Measurements from ENCODE around the gene TBC1D5.

TBC1D5 gene

DNA sequence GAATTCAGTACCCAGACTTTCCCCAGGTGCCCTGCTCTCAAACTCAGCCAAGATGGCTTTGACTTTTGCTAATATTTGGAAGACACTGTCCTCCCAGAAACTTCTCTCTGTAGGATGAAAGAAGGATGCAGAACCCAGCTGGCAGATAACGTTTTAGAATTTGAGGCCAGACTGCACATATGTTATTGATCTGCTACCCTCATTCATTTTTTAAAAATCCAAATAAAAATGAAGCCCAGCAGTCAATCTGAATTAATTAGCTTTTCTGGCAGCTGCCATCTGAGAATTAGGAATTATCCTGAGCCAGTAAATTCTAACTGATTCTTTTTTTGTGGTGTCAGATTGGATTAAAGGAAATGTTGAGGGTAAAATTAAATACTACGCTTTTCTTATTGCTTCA lies 621.1 kb downstream of the TBC1D5 start:
- DNase-seq, result no peak

DNA sequence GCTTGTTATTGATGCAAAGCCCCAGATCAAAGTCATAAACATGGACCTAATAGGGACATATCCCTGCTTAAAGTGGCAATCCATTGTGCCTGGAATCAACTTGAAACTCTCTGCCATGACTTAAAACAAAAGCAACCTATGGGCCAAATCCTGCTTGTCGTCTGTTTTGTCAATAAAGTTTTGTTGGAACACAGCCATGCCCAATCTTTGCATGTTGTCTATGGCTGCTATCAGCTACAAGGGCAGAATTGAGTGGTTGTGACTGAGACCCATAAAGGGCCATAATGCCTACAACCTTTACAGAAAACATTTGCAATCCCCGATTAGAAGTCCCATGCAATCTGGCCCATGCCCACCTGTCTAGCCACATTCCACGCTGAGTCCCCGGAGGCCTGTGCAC lies 622.3 kb downstream of the TBC1D5 start:
- DNase-seq, result no peak

DNA sequence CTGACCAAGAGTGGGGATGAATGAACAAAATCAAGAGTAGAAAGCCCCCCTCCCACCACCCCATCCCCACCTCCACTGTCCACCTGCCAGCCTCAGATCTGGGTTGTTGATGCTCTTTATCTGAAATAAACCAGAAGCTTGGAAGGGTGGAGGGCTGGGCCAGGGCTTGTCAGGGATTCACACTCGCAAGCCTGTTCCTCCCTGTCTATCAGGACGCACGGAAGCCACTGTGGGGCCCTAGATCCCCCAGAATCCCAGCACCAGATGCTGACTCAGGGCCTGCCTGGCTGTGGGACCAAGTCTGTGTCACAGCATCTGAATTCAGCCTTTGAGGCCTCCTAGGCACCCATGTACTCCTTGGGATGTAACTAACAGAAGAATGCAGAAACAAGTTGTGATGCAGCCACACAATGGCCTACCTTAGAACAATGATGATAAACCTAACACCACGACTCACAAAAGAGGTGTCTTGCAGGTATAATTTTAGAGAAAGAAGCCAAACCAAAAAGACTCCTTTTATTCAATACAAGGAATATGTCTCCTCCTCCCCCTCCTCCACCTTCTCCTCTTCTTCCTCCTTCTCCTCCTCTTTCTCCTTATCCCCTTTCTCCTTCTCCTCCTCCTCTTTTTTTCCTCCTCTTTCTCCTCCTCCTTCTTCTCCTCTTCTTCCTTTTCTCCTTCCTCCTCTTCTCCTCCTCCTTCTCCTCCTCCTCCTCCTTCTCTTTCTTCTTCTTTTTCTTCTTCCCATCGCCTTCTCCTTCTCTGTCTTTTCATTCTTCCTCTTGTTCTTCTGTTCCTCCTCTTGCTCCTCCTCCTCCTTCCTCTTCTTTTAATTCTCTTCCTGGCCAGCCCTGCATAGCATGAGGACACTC lies 623.0 kb downstream of the TBC1D5 start:
- DNase-seq, result no peak

DNA sequence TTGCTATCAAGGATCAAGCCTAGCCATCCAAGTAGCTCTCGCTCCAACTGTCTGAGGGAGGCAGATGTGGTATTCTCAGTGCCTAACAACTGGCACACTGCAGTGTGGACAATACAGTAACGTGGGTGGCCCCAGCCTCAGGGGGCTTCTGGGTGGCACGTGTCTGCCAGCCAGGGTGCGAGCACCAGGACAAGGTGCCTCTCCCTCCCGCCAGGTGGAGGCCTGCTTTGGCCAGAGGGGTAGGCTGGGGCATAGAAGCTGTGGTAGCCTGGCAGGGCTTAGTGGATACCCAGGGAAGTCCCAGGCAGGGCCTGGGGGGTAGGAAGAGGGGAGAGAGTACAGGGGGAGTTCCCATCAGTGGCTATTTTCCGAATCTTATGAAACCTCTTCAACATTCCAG lies 623.7 kb downstream of the TBC1D5 start:
- DNase-seq, result no peak

DNA sequence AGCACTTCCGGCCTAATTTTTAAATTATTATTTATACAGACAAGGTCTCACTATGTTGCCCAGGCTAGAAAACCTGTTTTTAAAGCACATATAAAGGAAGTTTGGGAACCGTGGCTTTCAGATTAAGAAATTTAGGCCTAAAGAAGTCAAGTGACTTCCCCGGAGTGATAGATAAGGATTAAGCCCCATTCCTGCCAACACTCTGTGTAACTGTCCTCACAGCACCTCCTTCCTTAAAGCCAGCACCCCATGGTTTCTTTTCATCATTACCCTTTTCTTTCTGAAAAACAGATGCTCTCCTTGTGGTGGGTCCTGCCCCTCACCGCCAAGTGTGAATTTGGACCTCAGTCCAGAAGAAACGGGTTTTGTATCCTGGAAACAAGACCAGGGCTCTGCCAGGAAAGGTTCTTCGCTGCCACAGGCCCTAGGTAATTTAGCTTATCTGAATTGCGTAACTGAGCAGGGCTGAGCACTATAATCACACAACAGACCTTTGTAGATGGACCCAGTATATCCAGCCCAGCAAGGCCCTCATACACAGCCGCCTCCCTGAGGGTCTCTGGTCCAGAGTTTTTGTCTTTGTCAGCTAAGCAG lies 626.3 kb downstream of the TBC1D5 start:
- DNase-seq, result no peak

DNA sequence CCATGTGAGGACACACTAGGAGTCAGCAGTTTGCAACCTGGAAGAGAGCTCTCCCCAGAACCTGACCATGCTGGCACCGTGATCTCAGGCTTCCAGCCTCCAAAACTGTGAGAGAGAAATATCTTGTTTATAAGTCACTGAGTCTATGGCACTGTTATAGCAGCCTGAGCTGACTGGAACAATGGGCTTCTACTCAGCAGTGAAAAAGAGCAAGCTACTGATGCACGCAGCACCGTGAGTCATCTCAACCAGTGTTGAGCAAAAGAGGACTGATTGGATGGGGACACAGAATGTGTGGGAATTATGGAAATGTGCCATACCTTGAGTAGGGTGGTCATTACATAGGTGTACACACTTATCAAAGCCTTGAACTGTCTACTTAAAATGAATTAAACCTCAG lies 627.2 kb downstream of the TBC1D5 start:
- no peak for DNase-seq

DNA sequence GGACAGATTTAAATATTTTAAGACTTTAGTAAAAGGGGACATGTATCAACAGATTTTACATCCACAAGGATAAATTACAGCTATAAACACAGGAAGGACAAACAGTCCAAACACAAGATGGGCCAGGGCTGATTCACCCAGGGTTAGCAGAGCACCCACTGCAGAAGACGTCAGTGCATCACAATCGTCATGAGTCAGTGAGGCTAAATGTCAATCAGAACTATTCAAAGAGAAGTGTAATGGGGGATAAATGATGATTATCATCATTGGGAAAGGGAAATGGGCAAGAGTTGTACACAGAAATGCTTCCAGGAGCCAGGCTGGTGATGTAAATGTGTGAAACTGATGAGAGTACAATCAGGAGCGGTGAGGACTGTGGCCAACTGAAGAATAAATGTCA lies 630.8 kb downstream of the TBC1D5 start:
- no peak for DNase-seq

DNA sequence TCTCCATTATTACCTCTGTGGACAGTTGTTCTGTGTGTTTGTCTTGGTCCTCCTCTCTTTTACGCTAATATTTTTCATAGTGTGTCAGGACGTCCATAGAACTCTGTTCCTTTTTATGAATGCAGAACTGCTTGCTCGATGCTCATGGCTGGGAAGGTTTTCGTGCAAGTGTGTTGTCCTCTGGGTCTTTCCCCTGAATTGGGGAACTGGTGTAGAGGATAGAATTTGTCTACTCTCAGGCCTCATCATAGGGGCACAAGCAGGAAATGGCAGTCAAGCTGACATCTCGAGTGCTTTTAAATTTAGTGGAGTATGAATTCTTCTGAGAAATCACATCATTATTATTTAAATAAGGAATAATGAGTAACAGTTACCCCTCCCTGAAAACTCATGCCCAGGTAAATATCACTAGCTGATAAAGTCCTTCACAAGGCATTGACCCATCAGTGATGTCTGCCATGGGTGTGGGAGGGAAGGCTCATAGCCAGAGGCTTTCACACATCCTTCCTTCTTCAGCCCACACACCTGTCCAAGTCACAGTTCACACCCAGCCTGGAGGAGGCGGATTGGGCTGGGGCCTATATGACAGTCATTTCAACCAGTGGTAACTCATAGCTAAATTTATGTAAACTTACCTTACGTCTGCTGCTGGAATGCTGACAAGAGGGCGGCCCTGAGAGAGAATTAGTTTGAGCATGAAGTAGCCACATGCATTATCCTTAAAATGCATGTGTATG lies 631.6 kb downstream of the TBC1D5 start:
- DNase-seq, result no peak

Data from effector CD8-positive, alpha-beta T cell (primary cell).